ENCODE measurements around the gene TEX29.

The TEX29 gene

GRCh38 chr13:111314852-111315251 is 5.6 kb upstream of the TEX29 start:
- Histone ChIP-seq H3K9ac (ENCODE audit: low read depth, low read length) (no peak overlapping the region), H3K27ac (ENCODE audit: low read depth, low read length) (no peak overlapping the region), H3K4me1 (ENCODE audit: control insufficient read depth, insufficient read depth, low read length) (no peaks in the 10 kb centered on the region), H3K4me3 (ENCODE audit: low read depth, low read length) (no peak overlapping the region), H3K27me3 (ENCODE audit: control insufficient read depth, insufficient read depth, low read length) (no peaks in the 10 kb centered on the region), H3K36me3 (ENCODE audit: control insufficient read depth, insufficient read depth, low read length) (no peaks in the 10 kb centered on the region), H3K9me3 (ENCODE audit: control insufficient read depth, insufficient read depth, low read length) (0 out of 2 replicates have a peak, but pooled peaks cover 6% of the 10 kb centered on the region)

GRCh38 chr13:111315347-111315995 is 5.0 kb upstream of the TEX29 start:
- H3K27ac ChIP-seq (ENCODE audit: low read depth, low read length), result no peak overlapping the region
- no peaks in the 10 kb centered on the region for H3K36me3 ChIP-seq (ENCODE audit: control insufficient read depth, insufficient read depth, low read length)

GRCh38 chr13:111316161-111316730 is 4.2 kb upstream of the TEX29 start:
- Histone ChIP-seq H3K9me3 (ENCODE audit: control insufficient read depth, insufficient read depth, low read length) (0 out of 2 replicates have a peak, but pooled peaks cover 3% of the 10 kb centered on the region), H3K9ac (ENCODE audit: low read depth, low read length) (no peak overlapping the region), H3K4me1 (ENCODE audit: control insufficient read depth, insufficient read depth, low read length) (no peaks in the 10 kb centered on the region), H3K4me3 (ENCODE audit: low read depth, low read length) (no peak overlapping the region), H3K27ac (ENCODE audit: low read depth, low read length) (no peak overlapping the region), H3K27me3 (ENCODE audit: control insufficient read depth, insufficient read depth, low read length) (no peaks in the 10 kb centered on the region), H3K36me3 (ENCODE audit: control insufficient read depth, insufficient read depth, low read length) (no peaks in the 10 kb centered on the region)

More at GRCh38 chr13:111315347-111315995, 5.0 kb upstream of the TEX29 start:
- H3K9me3 ChIP-seq (ENCODE audit: control insufficient read depth, insufficient read depth, low read length), result 0 out of 2 replicates have a peak, but pooled peaks cover 6% of the 10 kb centered on the region
- H3K4me1 ChIP-seq (ENCODE audit: control insufficient read depth, insufficient read depth, low read length), result no peaks in the 10 kb centered on the region
- H3K9ac ChIP-seq (ENCODE audit: low read depth, low read length), result no peak overlapping the region
- no peak overlapping the region for H3K4me3 ChIP-seq (ENCODE audit: low read depth, low read length)
- H3K27me3 ChIP-seq (ENCODE audit: control insufficient read depth, insufficient read depth, low read length), result no peaks in the 10 kb centered on the region

GRCh38 chr13:111317042-111317550 is 3.3 kb upstream of the TEX29 start:
- Histone ChIP-seq H3K27ac (ENCODE audit: low read depth, low read length) (no peak overlapping the region), H3K36me3 (ENCODE audit: control insufficient read depth, insufficient read depth, low read length) (no peaks in the 10 kb centered on the region), H3K9ac (ENCODE audit: low read depth, low read length) (no peak overlapping the region), H3K4me3 (ENCODE audit: low read depth, low read length) (no peak overlapping the region), H3K9me3 (ENCODE audit: control insufficient read depth, insufficient read depth, low read length) (no peaks in the 10 kb centered on the region), H3K4me1 (ENCODE audit: control insufficient read depth, insufficient read depth, low read length) (no peaks in the 10 kb centered on the region), H3K27me3 (ENCODE audit: control insufficient read depth, insufficient read depth, low read length) (no peaks in the 10 kb centered on the region)

- H3K9ac ChIP-seq (ENCODE audit: low read depth, low read length), result no peak overlapping the region
- no peak overlapping the region for H3K4me3 ChIP-seq (ENCODE audit: low read depth, low read length)
- no peaks in the 10 kb centered on the region for H3K9me3 ChIP-seq (ENCODE audit: control insufficient read depth, insufficient read depth, low read length)
- H3K36me3 ChIP-seq (ENCODE audit: control insufficient read depth, insufficient read depth, low read length), result no peaks in the 10 kb centered on the region
- no peaks in the 10 kb centered on the region for H3K4me1 ChIP-seq (ENCODE audit: control insufficient read depth, insufficient read depth, low read length)
- H3K27ac ChIP-seq (ENCODE audit: low read depth, low read length), result no peak overlapping the region
- H3K27me3 ChIP-seq (ENCODE audit: control insufficient read depth, insufficient read depth, low read length), result no peaks in the 10 kb centered on the region
Observed at GRCh38 chr13:111317571-111318345, 2.7 kb upstream of the TEX29 start.

- H3K9me3 ChIP-seq (ENCODE audit: control insufficient read depth, insufficient read depth, low read length), result no peaks in the 10 kb centered on the region
- no peaks in the 10 kb centered on the region for H3K27me3 ChIP-seq (ENCODE audit: control insufficient read depth, insufficient read depth, low read length)
- H3K9ac ChIP-seq (ENCODE audit: low read depth, low read length), result no peak overlapping the region
- no peak overlapping the region for H3K27ac ChIP-seq (ENCODE audit: low read depth, low read length)
- no peaks in the 10 kb centered on the region for H3K4me1 ChIP-seq (ENCODE audit: control insufficient read depth, insufficient read depth, low read length)
- H3K4me3 ChIP-seq (ENCODE audit: low read depth, low read length), result no peak overlapping the region
- no peaks in the 10 kb centered on the region for H3K36me3 ChIP-seq (ENCODE audit: control insufficient read depth, insufficient read depth, low read length)
Observed at GRCh38 chr13:111318386-111318785, 2.1 kb upstream of the TEX29 start.

DNA sequence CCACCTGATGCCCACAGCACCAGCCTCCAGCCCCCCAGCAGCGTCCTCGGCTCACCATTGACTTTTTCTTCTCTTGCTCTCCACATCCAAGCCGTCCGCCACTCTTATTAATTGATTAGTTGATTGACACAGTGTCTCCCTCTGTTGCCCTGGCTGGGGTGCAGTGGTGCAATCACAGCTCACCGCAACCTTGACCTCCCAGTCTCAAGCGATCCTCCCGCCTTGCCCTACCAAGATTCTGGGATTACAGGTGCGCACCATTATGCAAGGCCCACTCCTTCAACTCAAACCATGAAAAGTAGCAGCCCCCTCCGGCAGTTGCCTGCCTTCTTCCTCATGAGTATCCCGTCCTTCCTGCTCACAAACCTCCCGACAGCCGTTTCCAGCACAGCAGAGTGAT is 921 bp upstream of the TEX29 start:
- Histone ChIP-seq H3K9me3 (ENCODE audit: control insufficient read depth, insufficient read depth, low read length) (no peaks in the 10 kb centered on the region), H3K27ac (ENCODE audit: low read depth, low read length) (no peak overlapping the region), H3K9ac (ENCODE audit: low read depth, low read length) (no peak overlapping the region), H3K36me3 (ENCODE audit: control insufficient read depth, insufficient read depth, low read length) (no peaks in the 10 kb centered on the region), H3K4me1 (ENCODE audit: control insufficient read depth, insufficient read depth, low read length) (no peaks in the 10 kb centered on the region), H3K4me3 (ENCODE audit: low read depth, low read length) (no peak overlapping the region), H3K27me3 (ENCODE audit: control insufficient read depth, insufficient read depth, low read length) (no peaks in the 10 kb centered on the region)

DNA sequence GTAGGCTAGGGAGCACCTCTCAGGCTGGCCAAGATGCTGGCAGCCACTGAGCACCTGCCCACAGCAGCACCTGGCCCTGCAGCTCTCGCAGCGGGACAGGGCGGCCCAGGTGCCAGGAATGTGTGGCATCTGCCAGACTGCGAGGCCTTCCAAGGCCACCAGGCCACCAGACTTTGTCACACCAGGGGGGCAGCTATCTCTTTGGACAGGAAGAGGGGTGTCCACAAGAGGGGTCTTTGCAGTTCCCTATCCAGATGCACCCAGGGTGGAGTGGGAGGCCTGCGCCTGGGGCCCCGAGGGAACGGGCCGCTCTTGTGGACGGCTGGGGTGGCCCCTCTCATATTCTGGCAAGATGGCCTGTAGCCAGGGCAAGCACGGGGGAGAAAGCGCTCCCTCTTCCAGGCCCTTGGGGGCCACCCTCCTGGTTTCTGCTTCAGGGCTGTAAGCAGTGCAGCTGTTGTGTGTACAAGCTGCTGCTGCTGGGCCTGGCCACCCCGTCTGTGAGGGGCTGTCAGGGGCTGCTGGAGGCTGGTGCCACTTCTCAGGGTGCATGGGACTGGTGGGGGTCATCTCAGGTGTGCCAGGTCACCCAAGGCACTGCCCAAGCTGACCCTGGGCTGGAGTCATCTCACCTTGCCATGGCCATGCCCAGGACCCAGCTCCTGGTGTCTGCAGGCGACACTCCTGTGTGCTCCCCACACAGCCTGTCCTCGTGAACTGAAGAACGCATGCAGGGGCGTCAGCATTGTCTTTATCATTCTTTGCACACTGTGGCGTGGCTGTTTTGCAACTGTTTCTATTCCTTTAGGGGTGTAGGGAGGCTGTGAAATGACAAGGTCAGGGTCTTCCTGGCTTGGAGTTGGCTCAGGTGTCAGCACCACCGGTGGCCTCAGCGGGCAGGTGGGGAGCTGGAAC is 1.8 kb downstream of the TEX29 start:
- Histone ChIP-seq H3K9me3 (ENCODE audit: control insufficient read depth, insufficient read depth, low read length) (no peaks in the 10 kb centered on the region), H3K4me1 (ENCODE audit: control insufficient read depth, insufficient read depth, low read length) (no peaks in the 10 kb centered on the region), H3K36me3 (ENCODE audit: control insufficient read depth, insufficient read depth, low read length) (no peaks in the 10 kb centered on the region), H3K27me3 (ENCODE audit: control insufficient read depth, insufficient read depth, low read length) (no peaks in the 10 kb centered on the region), H3K4me3 (ENCODE audit: low read depth, low read length) (no peak overlapping the region), H3K9ac (ENCODE audit: low read depth, low read length) (no peak overlapping the region), H3K27ac (ENCODE audit: low read depth, low read length) (no peak overlapping the region)

DNA sequence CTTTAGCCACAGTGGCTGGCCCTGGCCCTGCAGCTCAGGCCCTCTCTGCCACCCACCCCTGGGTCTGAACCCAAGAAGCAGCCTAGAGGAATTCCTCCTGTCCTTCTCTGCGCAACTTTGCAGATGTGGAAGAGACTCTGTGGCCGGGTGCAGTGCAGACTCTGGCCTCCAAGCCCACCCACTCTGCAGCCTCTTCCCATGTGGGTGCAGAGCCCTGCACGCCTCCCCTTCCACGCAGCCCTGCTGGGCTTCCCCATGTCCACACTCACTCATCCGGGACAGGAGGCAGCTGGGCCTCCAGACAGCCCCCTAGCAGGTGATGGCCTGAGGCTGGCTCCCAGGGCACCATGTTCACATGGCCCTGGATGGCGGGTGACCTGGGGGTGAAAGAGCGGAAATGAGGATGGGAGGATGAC is 2.5 kb downstream of the TEX29 start:
- Histone ChIP-seq H3K4me1 (ENCODE audit: control insufficient read depth, insufficient read depth, low read length) (no peaks in the 10 kb centered on the region), H3K27me3 (ENCODE audit: control insufficient read depth, insufficient read depth, low read length) (no peaks in the 10 kb centered on the region), H3K9ac (ENCODE audit: low read depth, low read length) (no peak overlapping the region), H3K36me3 (ENCODE audit: control insufficient read depth, insufficient read depth, low read length) (no peaks in the 10 kb centered on the region), H3K27ac (ENCODE audit: low read depth, low read length) (no peak overlapping the region), H3K9me3 (ENCODE audit: control insufficient read depth, insufficient read depth, low read length) (no peaks in the 10 kb centered on the region), H3K4me3 (ENCODE audit: low read depth, low read length) (no peak overlapping the region)

DNA sequence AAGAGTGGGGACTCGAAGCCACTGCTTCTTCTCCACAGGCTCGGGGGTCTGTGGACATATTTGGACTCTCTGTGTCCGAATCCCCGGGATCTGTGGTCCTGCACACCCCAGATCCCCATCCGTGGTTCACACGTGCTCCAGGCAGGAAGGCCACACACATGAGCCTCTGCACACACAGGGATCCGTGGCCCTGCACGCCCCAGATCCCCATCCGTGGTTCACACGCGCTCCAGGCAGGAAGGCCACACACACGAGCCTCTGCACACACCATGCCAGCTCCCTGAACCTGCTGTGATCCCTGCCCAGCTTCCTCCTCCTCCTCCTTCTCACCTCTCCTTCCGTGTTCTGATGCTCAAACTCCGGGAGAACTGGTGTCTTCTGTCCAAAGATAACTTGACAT is 3.1 kb downstream of the TEX29 start:
- Histone ChIP-seq H3K4me3 (ENCODE audit: low read depth, low read length) (no peak overlapping the region), H3K27me3 (ENCODE audit: control insufficient read depth, insufficient read depth, low read length) (no peaks in the 10 kb centered on the region), H3K4me1 (ENCODE audit: control insufficient read depth, insufficient read depth, low read length) (no peaks in the 10 kb centered on the region), H3K9me3 (ENCODE audit: control insufficient read depth, insufficient read depth, low read length) (no peaks in the 10 kb centered on the region), H3K9ac (ENCODE audit: low read depth, low read length) (no peak overlapping the region), H3K36me3 (ENCODE audit: control insufficient read depth, insufficient read depth, low read length) (no peaks in the 10 kb centered on the region), H3K27ac (ENCODE audit: low read depth, low read length) (no peak overlapping the region)
